Measurements from ENCODE around the gene NUDT16.

NUDT16 gene

GRCh38 chr3:131386429-131387165 lies 5.0 kb downstream of the NUDT16 start:
- no peak for DNase-seq

- no peak for DNase-seq
These were observed 6.4 kb downstream of the NUDT16 start for GRCh38 chr3:131387796-131388489.

DNA sequence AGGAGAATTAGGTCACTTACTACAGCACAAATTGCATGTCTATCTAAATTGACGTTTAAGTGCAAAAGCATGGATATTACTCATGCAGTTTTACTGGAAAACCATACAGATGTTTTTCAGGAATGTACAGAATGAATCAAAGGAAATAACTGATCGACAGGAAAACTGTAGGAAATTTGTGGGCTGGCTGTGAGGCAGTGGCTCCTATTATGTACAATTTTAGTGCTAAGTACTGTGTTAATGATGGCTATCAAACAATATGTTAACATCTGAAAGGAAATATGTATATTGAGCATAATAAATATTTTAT lies 6.9 kb downstream of the NUDT16 start:
- DNase-seq: no peak

GRCh38 chr3:131390331-131390730 lies 8.8 kb downstream of the NUDT16 start:
- DNase-seq: no peak

DNA sequence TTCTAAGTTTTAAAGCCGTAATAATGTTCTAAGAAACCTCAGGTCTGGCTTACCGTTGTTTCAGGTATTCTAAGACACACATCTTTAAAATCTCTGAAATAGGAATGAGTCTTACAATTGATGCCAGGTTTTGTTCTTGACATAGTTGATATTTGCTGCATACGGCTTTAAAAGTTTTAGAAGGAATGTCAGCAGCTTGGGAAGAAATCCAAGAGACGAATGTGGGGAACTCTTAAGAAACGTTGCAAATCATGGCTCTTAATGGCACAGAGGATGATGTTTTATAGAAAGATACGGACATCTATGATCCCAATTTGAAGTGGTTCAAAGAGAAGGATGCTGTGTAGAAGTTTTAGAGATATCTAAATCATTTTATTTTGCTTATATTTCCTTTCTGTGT lies 11.5 kb downstream of the NUDT16 start:
- DNase-seq: no peak

GRCh38 chr3:131393868-131394267 lies 12.3 kb downstream of the NUDT16 start:
- DNase-seq: no peak

- no peak for DNase-seq
These were observed 12.8 kb downstream of the NUDT16 start for GRCh38 chr3:131394400-131394799.

DNA sequence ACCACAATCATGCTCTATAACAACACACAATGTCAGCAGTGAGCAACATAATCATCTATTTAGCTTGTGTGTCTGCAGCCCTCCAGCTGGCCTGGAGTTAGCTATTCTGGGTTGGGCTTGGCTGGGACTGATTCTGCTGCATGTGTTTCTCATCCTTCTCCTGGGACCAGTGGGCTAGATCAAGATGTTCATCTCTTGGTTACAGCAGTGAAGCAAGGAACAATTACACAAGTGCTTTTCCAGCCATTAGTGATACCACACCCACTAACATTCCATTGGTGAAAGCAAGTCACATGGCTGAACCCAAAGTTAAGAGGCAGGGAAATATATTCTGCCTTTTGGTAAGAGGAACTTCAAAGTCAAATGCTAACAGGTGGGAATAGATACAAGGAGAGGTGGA lies 14.6 kb downstream of the NUDT16 start:
- DNase-seq: no peak

- no peak for DNase-seq
These were observed 16.3 kb downstream of the NUDT16 start for GRCh38 chr3:131397889-131398288.

DNA sequence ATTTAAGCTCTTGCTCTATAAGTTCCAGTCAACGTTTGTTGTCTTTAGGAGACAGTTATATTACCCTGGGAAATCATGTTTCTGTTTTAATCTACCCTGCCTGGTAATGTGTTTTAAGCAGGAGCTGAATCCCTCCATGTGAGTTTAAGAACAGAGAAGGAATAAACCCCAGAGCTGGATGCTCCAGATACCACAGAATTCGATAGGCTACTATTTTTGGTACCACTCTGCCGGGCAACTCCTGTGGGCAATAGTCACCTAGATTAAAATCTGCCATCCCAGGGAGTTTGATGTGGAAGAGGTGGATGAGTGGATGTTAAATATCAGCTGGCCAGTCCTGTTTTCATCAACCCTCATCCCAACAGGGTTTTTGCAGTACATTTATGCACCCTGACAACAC lies 20.4 kb downstream of the NUDT16 start:
- DNase-seq: no peak

GRCh38 chr3:131402391-131403039 lies 20.9 kb downstream of the NUDT16 start:
- DNase-seq: no peak

GRCh38 chr3:131403216-131403895 lies 21.8 kb downstream of the NUDT16 start:
- DNase-seq: no peak

DNA sequence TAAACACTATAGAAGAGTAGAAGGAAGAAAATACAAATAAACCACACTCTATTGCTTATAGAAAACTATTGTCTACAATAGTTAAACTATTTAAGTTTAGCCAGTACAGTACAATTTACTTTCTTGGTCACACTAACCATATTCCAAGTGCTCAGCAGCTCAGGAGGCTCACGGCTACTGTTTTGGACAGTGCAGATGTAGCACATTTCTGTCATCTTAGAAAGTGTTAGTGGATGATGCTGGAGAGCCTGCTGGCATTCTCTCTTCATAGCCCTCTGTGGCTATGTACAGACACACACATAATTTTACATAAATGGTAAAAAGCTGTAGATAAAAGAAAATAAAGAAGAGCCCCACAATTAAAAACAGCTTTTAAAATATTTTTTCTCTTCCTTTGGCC lies 23.8 kb downstream of the NUDT16 start:
- DNase-seq: no peak

DNA sequence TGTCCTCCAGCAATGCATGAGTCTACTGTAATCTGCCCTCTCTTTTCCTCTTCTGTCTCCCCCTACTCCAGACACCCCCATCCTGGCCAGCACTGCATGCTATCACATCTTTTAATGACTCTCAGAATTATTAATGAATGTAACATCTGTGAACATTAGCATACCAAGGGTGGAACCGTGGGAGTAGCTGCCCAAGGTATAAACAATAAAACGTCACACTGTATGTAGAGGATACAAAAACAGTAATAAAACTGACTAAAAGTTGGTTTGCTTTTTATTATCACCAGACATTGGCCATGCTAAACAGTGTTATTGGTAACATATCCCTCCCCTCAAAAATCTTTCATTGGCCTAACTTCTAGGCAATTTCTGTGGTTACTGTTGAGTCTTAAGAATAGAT lies 24.7 kb downstream of the NUDT16 start:
- DNase-seq: no peak

DNA sequence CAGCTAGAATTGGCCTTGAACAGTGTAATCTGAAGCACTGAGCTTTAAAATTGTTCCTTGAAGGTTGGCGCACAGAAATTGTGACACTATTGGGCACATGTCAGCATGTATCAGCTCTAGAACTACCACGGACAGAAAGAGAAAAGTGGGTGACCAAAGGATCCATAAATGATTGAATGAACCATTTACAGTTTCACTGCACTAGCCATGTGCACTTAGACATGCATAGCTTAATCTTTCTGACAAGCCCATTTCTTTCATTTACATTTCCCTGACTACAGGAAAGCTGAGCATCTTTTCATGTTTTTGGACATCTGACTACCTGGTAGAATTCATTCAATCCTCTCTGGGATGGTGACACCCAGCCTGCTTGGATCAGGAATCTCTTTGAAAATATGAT lies 36.2 kb downstream of the NUDT16 start:
- DNase-seq: no peak

DNA sequence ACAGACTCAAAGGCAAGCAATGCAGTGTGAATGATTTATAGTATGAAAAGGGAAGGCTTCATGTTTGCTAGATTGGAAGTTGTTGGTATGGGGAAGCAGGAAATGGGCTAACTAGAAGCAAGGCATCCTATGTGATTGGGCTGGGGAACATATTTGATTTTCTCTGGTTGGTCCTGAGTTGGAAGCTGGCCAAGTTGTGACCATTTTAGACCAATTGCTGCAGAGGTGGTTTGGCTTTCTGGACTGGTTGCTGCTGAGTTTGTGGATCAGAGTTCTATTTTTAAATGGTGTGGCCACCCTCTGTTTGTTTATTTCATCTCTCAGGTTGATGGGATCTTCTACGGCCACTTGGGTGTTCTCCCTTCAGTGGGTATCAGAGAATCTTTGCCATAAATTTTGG lies 39.7 kb downstream of the NUDT16 start:
- no peak for DNase-seq

DNA sequence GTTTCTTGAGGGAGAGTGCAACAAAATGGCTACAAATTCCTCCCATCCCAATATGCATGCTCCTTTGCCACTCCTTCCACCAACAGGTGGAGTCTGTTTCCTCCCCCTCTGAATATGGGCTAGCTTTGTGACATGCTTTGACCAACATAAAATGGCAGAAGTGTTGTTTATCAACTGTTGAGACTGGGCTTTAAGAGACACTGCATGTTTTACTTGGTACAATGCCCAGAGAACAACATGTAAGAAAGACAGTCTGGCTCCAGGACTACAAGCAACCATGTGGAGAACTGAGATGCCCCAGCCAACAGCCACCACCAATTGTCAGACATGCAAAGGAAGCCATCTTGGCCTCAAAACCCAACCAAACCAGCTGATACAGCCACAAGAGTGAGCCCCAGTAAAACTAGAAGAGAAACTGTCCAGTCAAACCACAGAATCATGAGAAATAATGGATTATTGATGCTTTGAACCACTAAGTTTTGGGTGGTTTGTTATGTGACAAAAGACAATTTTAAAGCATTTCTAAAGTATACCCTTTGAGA lies 40.5 kb downstream of the NUDT16 start:
- peak; percentile 24 for DNase-seq

GRCh38 chr3:131427226-131427625 lies 45.7 kb downstream of the NUDT16 start:
- no peak for DNase-seq

DNA sequence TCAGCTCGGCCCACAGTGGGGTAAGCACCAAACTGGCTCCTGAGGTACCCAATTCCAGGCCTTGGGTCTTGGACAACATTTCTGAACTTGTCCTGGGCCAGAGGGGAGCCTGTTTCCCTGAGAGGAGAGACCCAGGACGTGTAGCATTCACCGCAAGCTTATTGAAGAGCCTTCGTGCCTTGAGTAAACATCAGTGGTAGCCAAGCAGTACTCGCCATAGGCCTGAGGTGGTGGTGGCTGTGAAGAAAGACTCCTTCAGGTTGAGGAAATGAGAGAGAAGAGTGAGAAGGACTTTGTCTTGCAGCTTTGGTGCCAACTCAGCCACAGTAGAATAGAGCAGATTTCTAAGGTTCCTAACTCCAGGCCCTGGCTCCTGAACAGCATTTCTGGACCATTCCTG lies 50.2 kb downstream of the NUDT16 start:
- no peak for DNase-seq

GRCh38 chr3:131432441-131432840 lies 50.9 kb downstream of the NUDT16 start:
- no peak for DNase-seq

GRCh38 chr3:131435000-131435399 lies 53.4 kb downstream of the NUDT16 start:
- no peak for DNase-seq

Measured in NCI-H2029 (cell line).